Stimulated activated CD8-positive, alpha-beta memory T cell treated with anti-CD3 and anti-CD28 coated beads, Interleukin-15, amount 100 ng/mL, for 48 hours (primary cell): Measurements from ENCODE around the gene NSG1.
"Not testable (repeated sequence)": the region's sequence is repeated elsewhere in the genome, so short reads cannot be mapped to it uniquely, and the experiment has no call there.

Experiments used
- DNase-seq, 2 donors: peaks; one replicate each; pipeline ENCODE4 v3.0.0-alpha.2; 2020; ENCODE audit warnings: low read depth in 2 of 2

The NSG1 gene

DNA sequence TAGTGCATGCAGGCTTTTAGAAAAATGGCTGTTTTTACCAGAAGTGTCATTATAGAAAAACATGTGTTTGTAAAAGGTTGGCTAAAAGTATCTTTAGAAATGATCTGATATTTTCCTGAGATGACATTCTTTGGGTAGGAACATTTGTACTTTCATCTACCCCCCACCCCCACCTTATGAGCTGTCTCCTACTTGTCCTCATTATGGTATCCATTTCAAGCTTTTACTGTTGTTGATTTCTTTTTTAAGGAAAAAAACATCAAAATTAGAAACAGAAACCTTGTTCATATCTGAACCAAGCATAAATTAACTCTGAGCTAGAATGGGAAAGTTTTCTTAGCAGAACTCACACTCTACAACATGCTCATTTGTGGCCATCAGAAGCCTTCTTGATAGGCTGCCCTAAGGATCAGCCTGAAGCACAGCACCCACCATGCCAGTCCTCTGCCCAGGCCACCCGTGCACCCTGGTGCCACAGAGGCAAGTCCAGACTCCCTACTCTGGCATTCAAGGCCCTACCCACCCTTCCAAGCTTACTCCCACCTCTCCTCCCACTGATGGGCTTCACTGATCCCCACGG, 49.4 kb downstream of the NSG1 start:
- no peak for DNase-seq

DNA sequence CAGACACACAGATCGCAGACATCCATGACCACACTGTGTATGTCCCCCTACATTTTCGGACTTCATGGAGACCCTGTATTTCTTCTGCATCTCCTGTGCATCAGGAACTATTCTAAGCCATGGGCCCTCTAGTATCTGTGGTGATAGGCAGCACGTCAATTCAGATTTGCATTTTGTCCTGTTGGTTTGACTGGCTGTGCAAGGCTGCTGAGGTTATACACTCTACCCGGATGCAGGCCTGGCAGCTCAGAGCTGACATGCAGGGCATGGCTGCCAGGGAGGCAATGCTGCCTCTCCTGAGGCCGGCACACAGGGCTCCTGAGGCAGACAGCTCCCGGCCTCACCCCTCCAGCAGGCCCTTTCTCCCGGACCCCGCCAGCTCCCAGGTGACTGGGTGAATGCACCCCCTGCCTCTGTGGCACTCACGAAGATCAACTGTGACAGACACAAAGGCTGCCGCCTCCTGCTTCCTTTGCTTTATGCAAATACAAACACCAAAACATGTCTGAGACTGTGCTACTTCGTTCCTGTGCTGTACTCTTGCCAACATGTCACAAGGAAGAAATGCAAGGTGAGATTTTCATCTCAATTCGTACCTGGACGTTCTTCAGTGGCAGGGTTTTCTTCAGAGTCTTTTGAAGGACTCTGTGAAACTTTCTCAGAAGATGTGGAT, 51.0 kb downstream of the NSG1 start:
- no peak for DNase-seq

DNA sequence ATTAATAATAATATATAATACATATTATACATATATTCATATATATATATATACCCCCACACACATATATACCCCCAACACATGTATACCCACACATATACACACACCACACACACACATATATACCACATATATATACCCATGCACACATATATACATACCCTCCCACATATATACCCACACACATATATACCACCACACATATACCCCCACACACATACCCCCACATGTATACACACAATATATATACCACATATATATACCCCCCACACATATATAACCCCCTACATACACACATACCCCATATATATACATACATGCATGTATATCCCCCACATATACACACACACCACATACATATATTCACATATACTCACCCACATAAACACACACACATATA, 52.0 kb downstream of the NSG1 start:
- DNase-seq = no peak

DNA sequence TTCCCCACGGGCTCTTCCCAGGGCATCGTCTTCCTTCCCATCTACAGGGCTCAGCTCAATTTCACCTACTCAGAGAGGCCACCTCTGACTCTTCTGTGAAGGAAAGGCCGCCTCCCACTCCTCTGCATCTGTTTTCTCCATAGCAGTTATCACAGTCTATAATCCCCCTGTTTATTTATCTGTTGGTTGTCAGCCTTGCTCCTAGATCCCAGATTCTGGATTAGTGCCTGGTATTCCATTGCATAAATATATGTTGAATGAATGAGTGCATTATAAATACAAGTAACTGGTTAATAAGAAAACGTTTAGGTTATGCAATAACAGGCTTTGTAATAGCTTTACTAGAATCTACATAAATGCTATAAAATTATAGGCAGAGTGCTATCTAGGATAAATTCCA, 52.9 kb downstream of the NSG1 start:
- DNase-seq = no peak

DNA sequence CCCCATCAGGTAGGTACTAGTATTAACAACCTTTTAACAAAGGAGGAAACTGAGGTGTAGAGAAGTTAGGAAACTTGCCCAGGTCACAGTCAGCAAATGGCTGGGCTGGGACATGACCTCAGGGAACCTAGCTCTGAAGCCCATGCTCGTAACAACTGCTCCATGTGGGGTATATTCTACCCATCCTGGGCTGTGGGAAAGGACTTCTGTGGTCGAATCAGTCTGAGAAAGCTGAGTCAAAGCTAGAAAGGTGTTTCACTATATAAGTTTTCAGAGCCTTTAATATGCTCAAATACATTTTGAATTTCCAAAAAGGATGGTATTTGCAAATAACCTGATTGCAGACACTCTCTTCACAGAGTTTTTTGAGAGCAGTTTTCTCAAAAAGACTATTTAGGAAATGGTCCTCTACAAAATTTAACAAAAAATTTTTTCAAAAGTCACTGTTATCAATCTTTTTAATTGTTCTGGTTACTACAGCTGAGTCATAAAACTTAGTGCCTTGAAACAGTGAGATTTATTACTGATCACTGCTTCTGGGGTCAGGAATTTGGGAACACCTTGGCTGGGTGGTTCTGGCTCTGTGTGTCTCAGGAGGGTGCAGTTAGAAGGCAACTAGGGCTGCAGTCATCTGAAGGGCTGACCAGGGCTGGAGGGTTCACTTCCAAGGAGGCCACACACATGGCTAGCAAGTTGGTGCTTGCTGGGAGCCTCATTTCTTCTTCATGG, 53.6 kb downstream of the NSG1 start:
- DNase-seq = no peak

DNA sequence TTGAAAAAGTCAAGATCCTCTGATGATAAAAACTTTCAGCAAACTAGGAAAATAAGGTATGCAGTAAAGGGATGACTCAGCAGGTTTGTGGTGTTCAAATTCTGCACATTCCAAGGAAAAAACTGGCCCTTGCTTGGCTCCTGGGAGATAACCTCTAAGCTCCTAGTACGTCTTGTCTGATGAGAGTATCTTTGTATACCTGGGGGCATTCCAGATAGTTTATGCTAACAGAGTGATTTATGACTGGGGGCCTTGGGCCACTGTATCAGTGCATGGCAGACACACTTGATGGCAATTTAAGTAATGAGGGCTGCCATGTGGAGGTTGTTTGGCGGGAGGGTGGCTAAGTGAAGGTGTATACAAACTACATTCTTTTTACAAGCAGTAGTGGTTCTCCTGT, 56.9 kb downstream of the NSG1 start:
- DNase-seq = no peak

DNA sequence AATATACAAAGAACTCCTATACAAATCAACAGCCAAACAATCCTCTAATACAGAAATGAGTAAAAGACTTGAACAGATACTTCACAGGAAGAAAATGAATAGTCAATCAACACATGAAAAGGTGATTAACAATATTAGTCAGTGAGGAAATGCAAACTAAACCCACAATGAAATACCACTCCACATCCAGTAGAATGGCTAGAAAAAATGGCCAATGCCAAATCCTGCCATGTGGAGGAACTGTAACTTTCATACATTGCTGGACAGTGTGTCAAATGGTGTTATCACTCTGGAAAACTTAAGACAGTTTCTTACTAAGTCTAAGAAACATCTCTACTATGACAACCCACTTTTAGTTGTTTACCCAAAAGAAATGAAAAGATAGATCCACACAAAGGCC, 59.5 kb downstream of the NSG1 start:
- DNase-seq = no peak

DNA sequence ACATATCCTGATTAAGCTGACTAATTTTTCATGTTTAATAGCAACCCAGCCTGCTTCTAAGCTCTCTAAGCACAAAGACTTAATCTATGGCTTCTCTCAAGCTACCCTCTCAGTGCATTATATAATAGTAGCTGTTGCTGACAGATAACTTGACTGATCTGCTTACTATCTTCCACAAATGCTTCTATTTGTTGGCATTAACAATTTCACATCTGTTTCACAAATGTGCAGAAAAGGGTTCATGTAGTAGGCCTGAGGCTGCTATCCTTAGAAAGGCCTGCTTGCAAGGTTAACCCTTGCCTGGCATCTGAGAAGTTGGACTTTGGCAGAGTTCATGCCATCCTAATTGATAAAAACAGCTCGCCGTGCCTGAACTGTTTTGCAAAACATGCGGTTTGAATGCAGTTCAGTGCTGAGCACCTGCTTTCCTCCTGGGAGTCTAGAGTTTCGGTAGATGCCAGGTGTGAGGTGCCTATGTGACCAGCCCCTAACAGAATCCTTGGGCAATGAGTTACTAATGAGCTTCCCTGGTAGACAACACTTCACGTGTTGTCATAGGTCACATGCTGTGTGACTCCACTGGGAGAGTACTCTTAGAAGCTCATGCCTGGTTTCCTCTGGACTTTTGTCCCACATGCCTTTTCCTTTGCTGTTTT, 68.4 kb downstream of the NSG1 start:
- DNase-seq = no peak

DNA sequence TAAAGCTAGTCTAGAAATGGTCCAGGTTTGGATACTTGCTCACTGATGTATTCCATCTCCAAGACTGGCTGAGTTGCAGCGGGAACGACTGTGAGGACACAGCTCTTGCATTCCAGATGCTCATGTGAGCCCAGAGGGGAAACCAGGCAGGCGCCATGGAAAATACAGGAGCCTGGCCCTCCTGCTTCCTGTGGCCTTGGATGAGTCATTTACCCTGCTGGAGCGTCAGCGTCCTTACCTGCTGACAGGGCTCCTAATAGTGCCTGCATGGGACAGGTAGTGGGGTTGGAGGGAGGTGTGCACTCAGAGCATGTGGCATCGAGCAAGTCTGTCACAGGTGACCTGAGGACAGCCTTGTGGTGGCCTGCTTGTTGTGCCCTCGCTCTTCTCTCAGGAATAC, 69.4 kb downstream of the NSG1 start:
- no peak for DNase-seq

DNA sequence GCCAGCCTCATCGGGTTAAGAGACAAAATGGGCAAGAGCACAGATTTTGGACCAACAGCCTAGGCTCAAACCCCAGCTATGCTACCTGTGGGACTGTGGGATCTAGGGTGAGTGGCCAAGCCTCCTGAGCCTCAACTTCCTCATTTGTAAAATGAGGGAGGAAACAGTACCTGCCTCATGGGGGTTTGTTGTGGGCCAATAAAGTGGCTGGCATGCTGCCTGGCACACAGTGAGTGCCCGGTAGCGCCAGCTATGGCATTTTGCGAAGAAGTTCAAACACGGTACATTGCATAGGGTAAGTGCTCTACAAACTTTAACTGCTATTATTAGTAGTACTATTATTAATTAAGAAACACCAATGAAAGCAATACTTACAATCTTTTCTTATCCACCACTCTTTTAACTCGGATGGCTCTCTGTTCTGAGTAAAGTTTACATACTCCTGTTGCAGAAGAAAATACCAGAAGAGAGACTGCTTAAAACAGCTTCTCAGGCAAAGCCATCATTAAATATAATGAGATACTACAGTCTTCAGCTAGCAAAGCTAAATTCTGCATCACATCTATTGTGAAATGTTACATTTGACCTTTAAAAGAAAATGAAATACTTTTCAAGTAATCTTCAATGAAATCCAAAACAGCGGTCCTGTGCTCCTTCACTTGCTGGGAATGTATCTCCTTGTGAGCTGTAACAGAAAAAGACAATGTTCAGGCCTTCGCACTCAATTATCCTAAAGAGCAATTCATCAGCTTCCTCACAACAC, 70.1 kb downstream of the NSG1 start:
- DNase-seq = no peak

DNA sequence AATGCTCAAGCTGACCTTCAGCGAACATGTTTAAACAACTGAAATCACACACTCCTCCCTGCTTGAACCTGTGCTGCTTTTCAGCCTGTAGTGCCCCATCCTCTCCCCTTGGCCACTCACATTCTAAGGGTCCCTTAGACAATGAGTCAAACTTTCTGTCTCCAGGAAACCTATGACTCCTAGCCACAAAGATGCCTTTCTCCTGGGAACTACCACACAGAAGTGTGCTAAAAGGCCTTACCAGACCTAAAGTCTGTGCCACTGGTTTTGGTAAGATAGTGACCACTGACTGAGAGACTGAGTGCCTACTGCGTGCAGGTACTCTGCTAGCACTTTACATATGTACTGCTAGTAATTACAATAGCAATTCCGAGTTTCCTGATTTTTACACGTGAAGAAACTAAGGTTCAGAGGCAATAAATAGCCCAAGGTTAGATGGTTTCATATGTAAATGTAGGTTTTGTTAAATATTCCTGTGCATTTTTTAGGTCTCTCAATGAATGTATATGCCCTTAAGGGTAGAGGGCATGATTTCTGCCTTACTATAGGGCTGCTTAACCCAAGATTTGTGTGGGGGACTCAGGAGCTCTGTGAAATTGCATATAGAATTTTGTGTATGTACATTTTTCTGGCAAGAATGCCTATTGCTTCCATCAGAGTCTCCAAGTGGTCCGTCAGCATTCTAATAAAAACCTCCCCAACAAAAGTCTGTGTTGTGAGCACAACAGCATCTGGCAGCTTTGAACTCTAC, 71.1 kb downstream of the NSG1 start:
- DNase-seq = no peak

DNA sequence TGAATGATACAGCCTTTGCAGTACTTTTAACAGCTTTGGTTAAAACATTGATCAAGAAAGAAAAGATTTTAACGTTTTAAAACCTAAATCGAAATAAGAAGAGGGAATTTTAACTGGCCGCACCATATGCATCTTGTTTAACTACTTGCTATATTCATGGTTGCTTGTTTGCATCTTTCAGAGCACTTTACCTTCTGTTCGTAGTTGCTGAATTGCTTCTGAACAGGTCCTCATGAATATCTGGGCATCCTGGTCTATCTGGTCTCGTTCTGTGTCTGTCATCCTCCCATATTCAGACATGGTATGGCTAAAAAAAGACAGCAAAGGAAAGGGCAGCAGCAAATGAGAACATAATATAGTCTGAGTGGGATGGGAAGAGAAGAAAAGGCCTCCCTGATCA, 72.3 kb downstream of the NSG1 start:
- DNase-seq = no peak

DNA sequence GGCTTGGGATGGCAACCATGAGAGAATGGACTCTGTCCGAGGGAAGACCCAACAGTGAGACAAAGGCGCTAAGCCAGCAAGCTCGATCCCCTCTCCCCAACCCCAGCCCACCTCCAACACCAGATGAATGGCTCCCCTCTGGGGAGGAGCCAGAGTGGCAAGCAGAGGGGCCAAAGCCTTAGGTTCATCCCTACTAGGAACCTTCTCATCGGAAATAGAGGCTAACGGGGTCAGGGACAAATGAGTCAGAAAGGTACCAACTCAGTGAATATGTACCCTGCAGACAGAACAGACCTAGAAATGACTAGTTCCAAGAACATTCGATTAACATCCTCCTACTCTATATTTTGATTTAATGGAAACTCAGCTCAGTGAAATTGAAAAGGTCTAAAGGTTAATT, 73.9 kb downstream of the NSG1 start:
- DNase-seq = no peak

DNA sequence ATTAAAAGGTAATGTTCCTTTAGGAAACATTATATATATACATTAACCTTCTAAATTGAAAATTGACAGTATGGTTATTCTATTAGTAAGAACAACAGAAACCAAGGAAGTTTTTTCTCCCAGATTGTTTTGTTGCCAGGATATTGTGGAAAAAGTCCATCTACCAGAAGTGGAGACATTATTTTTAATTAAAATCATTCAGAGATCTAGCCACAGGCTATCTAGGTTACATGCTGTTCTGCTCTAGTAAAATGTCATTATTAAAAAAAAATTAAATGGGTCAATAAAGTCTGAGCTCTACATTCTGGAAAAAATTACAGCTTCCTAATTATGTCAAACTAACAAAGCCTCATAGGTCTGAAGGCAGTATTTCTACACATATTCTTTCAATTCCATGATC, 74.3 kb downstream of the NSG1 start:
- no peak for DNase-seq

DNA sequence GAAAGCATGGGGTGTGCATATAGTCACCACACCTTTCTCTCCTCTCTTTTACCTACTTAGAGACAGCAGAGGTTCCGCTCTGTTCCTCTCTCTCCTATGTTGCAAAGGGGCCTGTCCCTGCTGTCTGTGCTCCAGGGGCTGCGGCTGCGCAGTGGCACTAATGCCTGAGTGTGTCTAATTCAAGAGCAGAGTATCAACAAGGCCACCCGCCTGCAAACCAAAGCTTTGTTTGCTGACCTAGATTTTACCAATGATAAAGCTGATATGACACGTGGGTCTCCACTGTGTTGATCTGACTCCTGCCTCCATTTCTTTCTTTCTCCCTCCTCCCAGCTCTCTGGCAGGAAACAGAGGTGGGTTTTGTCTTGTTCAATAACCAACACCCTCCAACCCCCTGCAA, 74.9 kb downstream of the NSG1 start:
- DNase-seq = no peak

DNA sequence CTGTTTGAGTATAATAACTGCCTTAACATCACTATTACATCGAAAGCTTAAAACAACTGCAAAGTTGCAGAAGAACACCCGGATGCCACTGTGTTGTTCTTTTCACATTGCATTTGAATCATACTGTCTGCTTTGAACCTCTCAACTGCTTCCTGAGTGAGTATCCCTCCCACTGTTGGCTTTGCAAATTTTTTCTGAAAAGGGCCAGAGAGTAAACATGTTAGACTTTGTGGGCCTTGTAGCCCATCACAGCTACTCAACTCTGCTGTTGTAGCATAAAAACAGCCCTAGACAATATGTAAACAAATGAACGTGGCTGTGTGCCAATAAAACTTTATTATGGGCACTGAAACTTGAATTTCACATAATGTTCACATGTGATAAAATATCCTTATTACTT, 76.1 kb downstream of the NSG1 start:
- DNase-seq = no peak

DNA sequence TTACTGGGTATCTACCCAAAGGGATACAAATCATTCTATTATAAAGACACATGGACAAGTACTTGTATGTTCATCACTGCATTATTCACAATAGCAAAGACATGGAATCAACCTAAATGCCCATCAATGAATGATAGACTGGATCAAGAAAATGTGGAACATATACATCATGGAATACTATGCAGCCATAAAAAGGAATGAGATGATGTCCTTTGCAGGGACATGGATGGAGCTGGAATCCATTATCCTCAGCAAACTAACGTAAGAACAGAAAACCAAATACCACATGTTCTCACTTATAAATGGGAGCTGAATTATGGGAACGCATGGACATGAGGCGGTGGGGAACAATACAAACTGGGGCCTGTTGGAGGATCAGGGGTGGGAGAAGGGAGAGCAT, 78.3 kb downstream of the NSG1 start:
- DNase-seq = not testable (repeated sequence)
